K562 (cell line): Measurements from ENCODE around the gene PCDH18. TPM values are rescaled to one million over a fixed set of nuclear protein-coding genes. Genes with fewer than 3 reads are reported as not detected.

Experiments
- ATAC-seq: fragments of 200-7000 bp; cut with Tn5 transposase; 3 replicates; pipeline ENCODE4 v1.9.1; 2020; ENCODE audit warnings: moderate library complexity
- BruUV-seq: library from RNA; stranded (reverse); fragments of 400-500 nt; replicated peaks from 2 replicates; lab custom pipeline; 2021; lab: Mats Ljungman, UMichigan
- CTCF ChIA-PET: fragments of 300-600 bp; formaldehyde crosslinking; extraction: SDS; loops from one replicate; lab custom pipeline; 2021; ENCODE audit warnings: low intra/inter-chr PET ratio; lab: Yijun Ruan, JAX
- POLR2A ChIA-PET: fragments of 300-600, 350-650 bp; sonication (Branson Sonifier 250); formaldehyde crosslinking; extraction: SDS; loops from one replicate; lab custom pipeline; 2021; ENCODE audit warnings: antibody characterized with exemption, inconsistent platforms; lab: Yijun Ruan, JAX
- DNase-seq, 4 experiments: peaks; one replicate each; pipeline versions ENCODE4 v3.0.0 to v3.0.0-alpha.2; 2011 to 2018; ENCODE audit warnings: low spot score in 3 of 4, mixed read lengths in 3 of 4; ENCODE audit errors: extremely low read depth in 1 of 4
- FAIRE-seq: peaks from 2 replicates; lab custom pipeline; 2011; peaks lifted over from hg19 to GRCh38; lab: Jason Lieb, UNC
- H2AFZ ChIP-seq: 2 replicates; pipeline ENCODE4 v1.6.0; 2011; ENCODE audit warnings: low read depth, low read length, control low read depth, inconsistent platforms
- H3K27ac ChIP-seq: fragments of 200-600 bp; 3 replicates; pipeline ENCODE4 v1.8.0; 2011; ENCODE audit warnings: low read depth, mild to moderate bottlenecking, control low read depth, inconsistent platforms, low read length, moderate library complexity, mixed read lengths; ENCODE audit errors: extremely low read depth
- H3K27me3 ChIP-seq, 2 experiments: fragments of 300-600 bp in 1 of 2; 2 replicates in 1 of 2; 3 replicates in 1 of 2; pipeline versions ENCODE4 v1.6.0 to v1.8.0; 2011; ENCODE audit warnings: inconsistent platforms in 2 of 2, low read length in 2 of 2, mild to moderate bottlenecking in 1 of 2, mixed read lengths in 1 of 2, moderate library complexity in 1 of 2; ENCODE audit not compliant: control insufficient read depth in 2 of 2, insufficient read depth in 2 of 2
- H3K36me3 ChIP-seq: fragments of 300-600 bp; 3 replicates; pipeline ENCODE4 v1.8.0; 2011; ENCODE audit warnings: mild to moderate bottlenecking, low read length, inconsistent platforms; ENCODE audit not compliant: control insufficient read depth, insufficient read depth
- H3K4me1 ChIP-seq, 2 experiments: fragments of 200-600 bp in 1 of 2; replicated peaks in 1 of 2; 2 replicates in 1 of 2; 3 replicates in 1 of 2; pipeline versions ENCODE4 v1.5.1 to v1.8.0; 2011; ENCODE audit warnings: inconsistent platforms in 2 of 2, low read length in 2 of 2, mild to moderate bottlenecking in 1 of 2, mixed read lengths in 1 of 2, moderate library complexity in 1 of 2; ENCODE audit not compliant: control insufficient read depth in 2 of 2, insufficient read depth in 2 of 2
- H3K4me2 ChIP-seq: 2 replicates; pipeline ENCODE4 v1.6.1; 2011; ENCODE audit warnings: low read length, control low read depth, inconsistent platforms, mixed read lengths; ENCODE audit not compliant: insufficient read depth
- H3K4me3 ChIP-seq: fragments of 200-600 bp; sonication (generic), shearing (Covaris generic); 2 replicates; pipeline ENCODE4 v1.5.1; 2016; ENCODE audit warnings: control low read depth, inconsistent platforms
- H3K79me2 ChIP-seq: fragments of 200-600 bp; 3 replicates; pipeline ENCODE4 v1.8.0; 2011; ENCODE audit warnings: low read length, inconsistent platforms; ENCODE audit not compliant: control insufficient read depth, insufficient read depth
- H3K9ac ChIP-seq, 2 experiments: 2 replicates each; pipeline versions ENCODE4 v1.6.0 to v1.6.1; 2011; ENCODE audit warnings: low read depth in 2 of 2, low read length in 2 of 2, control low read depth in 1 of 2, inconsistent platforms in 1 of 2, mild to moderate bottlenecking in 1 of 2, mixed read lengths in 1 of 2; ENCODE audit not compliant: insufficient read depth in 1 of 2
- H3K9me1 ChIP-seq: one replicate; pipeline ENCODE4 v1.6.0; 2011; ENCODE audit warnings: inconsistent platforms, mild to moderate bottlenecking, low read length, moderate library complexity; ENCODE audit not compliant: control insufficient read depth, insufficient read depth
- H3K9me3 ChIP-seq: replicated peaks from 2 replicates; pipeline ENCODE4 v1.5.1; 2011; ENCODE audit warnings: low read depth, low read length, inconsistent platforms; ENCODE audit not compliant: control insufficient read depth, insufficient read depth
- H4K20me1 ChIP-seq: replicated peaks from 2 replicates; pipeline ENCODE4 v1.6.1; 2011; ENCODE audit warnings: low read length, inconsistent platforms, mixed read lengths; ENCODE audit not compliant: control insufficient read depth, insufficient read depth
- ARNT ChIP-seq, 2 experiments: fragments of 450-650 bp; IDR thresholded peaks; 2 replicates each; pipeline ENCODE4 v1.6.1; 2016; ENCODE audit warnings: mild to moderate bottlenecking in 1 of 2
- CBFA2T3 ChIP-seq: fragments of 450-650 bp; IDR thresholded peaks from 2 replicates; pipeline ENCODE4 v1.6.1; 2017
- CEBPG ChIP-seq, 3 experiments: fragments of 200-800 bp in 1 of 3; sonication (Bioruptor generic) in 1 of 3; sonication (generic) in 1 of 3; formaldehyde crosslinking in 1 of 3; IDR thresholded peaks in 2 of 3; conservative IDR thresholded peaks in 1 of 3; 2 replicates each; pipeline versions ENCODE4 v1.6.1 to v1.8.0; 2016 to 2022; ENCODE audit warnings: missing compliant biosample characterization in 2 of 3, missing genetic modification characterization in 2 of 3, mild to moderate bottlenecking in 1 of 3, missing genetic modification reagents in 1 of 3
- CTCFL ChIP-seq: IDR thresholded peaks from 2 replicates; pipeline ENCODE4 v1.6.1; 2011; ENCODE audit warnings: borderline replicate concordance, low read depth, mild to moderate bottlenecking, moderate library complexity, low read length; ENCODE audit not compliant: insufficient read depth, poor library complexity, severe bottlenecking
- GATAD2A ChIP-seq: fragments of 450-650 bp; IDR thresholded peaks from 2 replicates; pipeline ENCODE4 v1.6.1; 2017
- HMG20A ChIP-seq: fragments of 450-650 bp; formaldehyde crosslinking; conservative IDR thresholded peaks from 2 replicates; pipeline ENCODE4 v1.4.0; 2020; ENCODE audit warnings: mild to moderate bottlenecking, mixed read lengths
- ILF3 ChIP-seq: fragments of 450-650 bp; IDR thresholded peaks from 2 replicates; pipeline ENCODE4 v1.6.1; 2018; ENCODE audit warnings: antibody characterized with exemption, mild to moderate bottlenecking, moderate library complexity, borderline replicate concordance
- MAFF ChIP-seq: IDR thresholded peaks from 2 replicates; pipeline ENCODE4 v1.6.1; 2012; ENCODE audit warnings: low read length, improper control_type of control experiment
- MBD2 ChIP-seq: sonication (generic); IDR thresholded peaks from 2 replicates; pipeline ENCODE4 v1.6.1; 2016; ENCODE audit warnings: low read depth, borderline replicate concordance
- NR2C2 ChIP-seq, 2 experiments: fragments of 200-800 bp in 1 of 2; sonication (Bioruptor generic) in 1 of 2; sonication (generic) in 1 of 2; formaldehyde crosslinking in 1 of 2; IDR thresholded peaks; 2 replicates each; pipeline versions ENCODE4 v1.6.1 to v1.8.0; 2016 to 2022; ENCODE audit warnings: mild to moderate bottlenecking in 1 of 2, missing compliant biosample characterization in 1 of 2, missing genetic modification characterization in 1 of 2, missing genetic modification reagents in 1 of 2
- POU5F1 ChIP-seq: fragments of 150-350 bp; IDR thresholded peaks from 2 replicates; pipeline ENCODE4 v1.6.1; 2014; ENCODE audit warnings: borderline replicate concordance, low read length, low read depth, mild to moderate bottlenecking; ENCODE audit not compliant: partially characterized antibody
- RBM22 ChIP-seq: fragments of 200-400 bp; formaldehyde crosslinking; IDR thresholded peaks from 2 replicates; pipeline ENCODE4 v1.6.1; 2018; ENCODE audit warnings: low read length, low read depth; ENCODE audit not compliant: poor library complexity, severe bottlenecking
- XRCC4 ChIP-seq: IDR thresholded peaks from one replicate; pipeline ENCODE4 v1.6.1; 2011; ENCODE audit not compliant: insufficient read depth, insufficient read length; ENCODE audit errors: extremely low read depth
- ZNF175 ChIP-seq: fragments of 200-800 bp; sonication (Bioruptor generic); IDR thresholded peaks from 2 replicates; pipeline ENCODE4 v1.6.1; 2016; ENCODE audit warnings: low read depth, mild to moderate bottlenecking, missing genetic modification characterization, missing compliant biosample characterization
- ZNF197 ChIP-seq: fragments of 200-800 bp; sonication (Bioruptor generic); IDR thresholded peaks from 2 replicates; pipeline ENCODE4 v1.6.1; 2016; ENCODE audit warnings: low read depth, missing genetic modification characterization, missing compliant biosample characterization
- ZNF586 ChIP-seq: fragments of 450-650 bp; formaldehyde crosslinking; conservative IDR thresholded peaks from 2 replicates; pipeline ENCODE4 v1.4.0; 2020; ENCODE audit warnings: mild to moderate bottlenecking, moderate library complexity
- ZNF780A ChIP-seq: fragments of 250-450 bp; sonication (Bioruptor Pico); IDR thresholded peaks from 2 replicates; pipeline ENCODE4 v1.5.0; 2021; ENCODE audit warnings: mild to moderate bottlenecking
- WGBS: fragments of 100-300 bp; shearing (Covaris generic); methylation state at CpG from one replicate; pipeline ENCODE4 v1.1.6; 2016; ENCODE audit warnings: low coverage, mixed read lengths; ENCODE audit not compliant: insufficient coverage; ENCODE audit errors: missing lambda C conversion rate; 5-methylcytosine and 5-hydroxymethylcytosine counted together
- in situ Hi-C: fragments of 300-500 bp; cut with MboI; formaldehyde crosslinking; loops from 4 replicates; pipeline ENCODE4 v1.15.0; 2018; ENCODE audit warnings: inconsistent platforms, mixed read lengths
- intact Hi-C: fragments of 100-400 bp; cut with micrococcal nuclease; formaldehyde crosslinking; loops from 2 replicates; pipeline ENCODE4 v1.14.2; 2022
- polyA plus RNA-seq, 8 experiments: library from polyadenylated mRNA; depleted of rRNA in 4 of 8; stranded (reverse) in 5 of 8; unstranded in 3 of 8; fragments of >200 nt; fragmentation: Nextera tagmentation in 2 of 8; fragmentation: Illumina TruSeq in 1 of 8; extraction: Ambion mirVana in 2 of 8; extraction: Trizol in 1 of 8; gene quantifications; 2 replicates each; pipeline versions ENCODE4 v1.2.1 to v1.2.3, GENCODE V29; 2011 to 2014; ENCODE audit warnings: inconsistent platforms in 1 of 8, missing spikeins in 1 of 8
- total RNA-seq, 7 experiments: library from RNA; depleted of rRNA in 6 of 7; stranded (reverse); fragments of >200 nt in 6 of 7; fragmentation: Illumina TruSeq in 2 of 7; extraction: Trizol in 2 of 7; gene quantifications; 2 replicates each; pipeline versions ENCODE4 v1.2.1 to v1.2.3, GENCODE V29; 2011 to 2021; ENCODE audit warnings: low replicate concordance in 1 of 7

PCDH18 gene
- total and polyA plus RNA-seq, 9 of the 15 experiments (the other 6 are each of a cell fraction or from before 2014, with no cell fraction given) = 0.04 to 0.09 TPM; not detected in 7

- TF ChIP-seq ZNF197 (CRISPR knock-in tag) (no peak), MBD2 (no peak), XRCC4 (no peak), HMG20A (CRISPR knock-in tag) (no peak)
Measured at GRCh38 chr4:137509855-137510282, 22.4 kb downstream of the PCDH18 start (continued).

- no peaks in the 10 kb centered on the region for H3K79me2 ChIP-seq
- no peak overlapping the region for H3K4me3 ChIP-seq
- H4K20me1 ChIP-seq = no peaks in the 10 kb centered on the region
- no TSS peak for BruUV-seq
- H3K9ac ChIP-seq = no peak overlapping the region
- no peak overlapping the region for H2AFZ ChIP-seq
- CTCF ChIA-PET = no interaction called here
- in situ Hi-C loops = no loop called here
- no peaks in the 10 kb centered on the region for H3K27me3 ChIP-seq
- TF ChIP-seq ZNF780A (CRISPR knock-in tag) (no peak), MAFF (no peak), POU5F1 (no peak), NR2C2 (CRISPR knock-in tag; IDR thresholded peaks at IDR 0.05) (no peak), NR2C2 (tag; IDR thresholded peaks at IDR 0.05) (no peak), RBM22 (no peak), GATAD2A (no peak), CEBPG (CRISPR knock-in tag; IDR thresholded peaks at IDR 0.05) (no peak), CEBPG (tag; conservative IDR thresholded peaks at IDR 0.05 in 1 of 2, IDR thresholded peaks at IDR 0.05 in 1 of 2) (no peak), ZNF586 (CRISPR knock-in tag) (no peak), ILF3 (no peak), CBFA2T3 (no peak), CTCFL (no peak), ZNF175 (CRISPR knock-in tag) (no peak), ARNT (IDR thresholded peaks at IDR 0.05) (no peak)
- WGBS = 4% methylated on average over 6 of the region's 6 CpGs
- no peaks in the 10 kb centered on the region for H3K9me3 ChIP-seq
- intact Hi-C loops = no loop called here
- no peaks in the 10 kb centered on the region for H3K4me1 ChIP-seq
- FAIRE-seq (no peak), DNase-seq (no peak), ATAC-seq (no peak)
- no peaks in the 10 kb centered on the region for H3K36me3 ChIP-seq
- no peak overlapping the region for H3K4me2 ChIP-seq
- H3K27ac ChIP-seq = no peak overlapping the region
- POLR2A ChIA-PET = no interaction called here
- no peaks in the 10 kb centered on the region for H3K9me1 ChIP-seq
Measured at GRCh38 chr4:137502339-137503129, 29.8 kb downstream of the PCDH18 start.
